OCI-LY7 (cell line): Measurements from ENCODE around the gene ARFGAP3. TPM values are rescaled to one million over a fixed set of nuclear protein-coding genes. Genes with fewer than 3 reads are reported as not detected.

ENCODE experiments used
- BruUV-seq: library from RNA; stranded (reverse); fragments of 400-500 nt; replicated peaks from 2 replicates; lab custom pipeline; 2021; lab: Mats Ljungman, UMichigan
- CTCF ChIA-PET: fragments of 300-600 bp; sonication (Branson Sonifier 250); formaldehyde crosslinking; loops from one replicate; lab custom pipeline; 2022; ENCODE audit warnings: antibody characterized with exemption; ENCODE audit not compliant: unreplicated experiment; lab: Charles Lee
- POLR2A ChIA-PET: fragments of 300-600 bp; sonication (Branson Sonifier 250); formaldehyde crosslinking; loops from one replicate; lab custom pipeline; 2022; ENCODE audit warnings: antibody characterized with exemption; lab: Charles Lee
- DNase-seq: peaks from one replicate; pipeline ENCODE4 v3.0.0-alpha.2; 2015; ENCODE audit warnings: low spot score
- H2AFZ ChIP-seq: fragments of 200-600 bp; sonication (generic), shearing (Covaris generic); 2 replicates; pipeline ENCODE4 v1.6.1; 2014; ENCODE audit warnings: mild to moderate bottlenecking, antibody characterized with exemption, low read length, moderate library complexity
- H3K27ac ChIP-seq: fragments of 200-600 bp; sonication (generic); 2 replicates; pipeline ENCODE4 v1.5.1; 2014; ENCODE audit warnings: mixed run types, low read depth, mild to moderate bottlenecking, moderate library complexity, low read length, inconsistent platforms; ENCODE audit not compliant: poor library complexity, severe bottlenecking
- H3K36me3 ChIP-seq: fragments of 200-600 bp; sonication (generic); 2 replicates; pipeline ENCODE4 v1.6.1; 2014; ENCODE audit warnings: mild to moderate bottlenecking, antibody characterized with exemption, low read length, moderate library complexity, mixed read lengths; ENCODE audit not compliant: insufficient read depth
- H3K4me1 ChIP-seq: fragments of 200-600 bp; sonication (generic); 2 replicates; pipeline ENCODE4 v1.5.1; 2014; ENCODE audit warnings: mild to moderate bottlenecking, low read length; ENCODE audit not compliant: insufficient read depth, poor library complexity, severe bottlenecking
- H3K4me2 ChIP-seq: fragments of 200-600 bp; sonication (generic); 2 replicates; pipeline ENCODE4 v1.6.1; 2014; ENCODE audit warnings: mild to moderate bottlenecking, low read length
- H3K4me3 ChIP-seq: fragments of 200-600 bp; sonication (generic); 2 replicates; pipeline ENCODE4 v1.5.1; 2014; ENCODE audit warnings: mild to moderate bottlenecking, low read depth, low read length; ENCODE audit not compliant: poor library complexity, severe bottlenecking
- H3K79me2 ChIP-seq: fragments of 200-600 bp; sonication (generic); 2 replicates; pipeline ENCODE4 v1.6.1; 2016; ENCODE audit warnings: low read depth, mild to moderate bottlenecking, low read length, moderate library complexity, mixed read lengths; ENCODE audit not compliant: insufficient read depth
- H3K9me2 ChIP-seq: fragments of 200-600 bp; sonication (generic); 2 replicates; pipeline ENCODE4 v1.6.1; 2016; ENCODE audit warnings: mild to moderate bottlenecking, low read length, mixed read lengths; ENCODE audit not compliant: insufficient read depth
- H3K9me3 ChIP-seq: fragments of 200-600 bp; sonication (generic); 2 replicates; pipeline ENCODE4 v1.6.1; 2014; ENCODE audit warnings: mild to moderate bottlenecking, mixed run types, low read length, mixed read lengths
- H4K20me1 ChIP-seq: fragments of 200-600 bp; sonication (generic); 2 replicates; pipeline ENCODE4 v1.6.1; 2014; ENCODE audit warnings: mild to moderate bottlenecking, antibody characterized with exemption, low read length, moderate library complexity, mixed read lengths; ENCODE audit not compliant: insufficient read depth
- EZH2phosphoT487 ChIP-seq: fragments of 200-600 bp; sonication (generic); IDR thresholded peaks from 2 replicates; pipeline ENCODE4 v1.6.1; 2018; ENCODE audit warnings: low read depth, borderline replicate concordance, mild to moderate bottlenecking, mixed run types, antibody characterized with exemption, low read length, moderate library complexity, mixed read lengths
- intact Hi-C: fragments of 100-400 bp; cut with micrococcal nuclease; formaldehyde crosslinking; loops from one replicate; pipeline ENCODE4 v1.10.0; 2022; ENCODE audit not compliant: unreplicated experiment
- total RNA-seq, 2 experiments: library from RNA; depleted of rRNA in 1 of 2; stranded (reverse); fragments of >200 nt in 1 of 2; shearing (Covaris generic) in 1 of 2; gene quantifications; 2 replicates each; pipeline ENCODE4 v1.2.3, GENCODE V29; 2014 to 2022
- TF ChIP-seq, protein P1 (sequence below): fragments of 200-600 bp; sonication (generic); conservative IDR thresholded peaks from 2 replicates; pipeline ENCODE4 v1.5.1; 2014; ENCODE audit warnings: mild to moderate bottlenecking, antibody characterized with exemption, low read length, moderate library complexity, mixed read lengths

ARFGAP3 gene
- total RNA-seq, 2 experiments from 2014 or later = 24.2 to 47.0 TPM

DNA sequence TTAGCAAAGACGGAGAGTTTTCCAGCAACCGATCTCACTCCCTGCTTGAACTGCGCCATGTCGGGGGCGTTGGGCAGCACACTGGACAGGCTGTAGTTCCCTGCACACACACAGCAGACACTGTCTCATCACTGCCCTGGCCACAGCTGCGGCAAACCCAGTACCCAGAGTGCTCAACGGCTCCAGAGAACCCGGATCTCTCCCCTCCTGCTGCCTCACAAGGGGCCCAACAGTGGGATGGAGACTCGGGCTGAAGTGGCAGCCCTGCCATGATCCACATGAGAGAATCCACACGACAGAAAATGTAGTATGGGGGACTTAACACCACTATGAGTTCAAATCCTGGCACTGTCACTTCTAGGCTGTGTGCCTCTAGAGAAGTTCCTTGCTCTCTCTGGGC lies 58.0 kb downstream of the ARFGAP3 start:
- DNase-seq = no peak
- Histone ChIP-seq H3K79me2 (no peaks in the 10 kb centered on the region), H3K4me1 (no peaks in the 10 kb centered on the region), H3K4me2 (no peak overlapping the region), H3K27ac (no peak overlapping the region), H3K9me2 (no peaks in the 10 kb centered on the region), H3K4me3 (no peak overlapping the region), H2AFZ (no peak overlapping the region), H4K20me1 (no peaks in the 10 kb centered on the region), H3K9me3 (no peaks in the 10 kb centered on the region), H3K36me3 (no peaks in the 10 kb centered on the region)
- intact Hi-C loops = no loop called here
- BruUV-seq = no TSS peak
- TF ChIP-seq EZH2phosphoT487 = no peak
- TF ChIP-seq, protein P1, sequence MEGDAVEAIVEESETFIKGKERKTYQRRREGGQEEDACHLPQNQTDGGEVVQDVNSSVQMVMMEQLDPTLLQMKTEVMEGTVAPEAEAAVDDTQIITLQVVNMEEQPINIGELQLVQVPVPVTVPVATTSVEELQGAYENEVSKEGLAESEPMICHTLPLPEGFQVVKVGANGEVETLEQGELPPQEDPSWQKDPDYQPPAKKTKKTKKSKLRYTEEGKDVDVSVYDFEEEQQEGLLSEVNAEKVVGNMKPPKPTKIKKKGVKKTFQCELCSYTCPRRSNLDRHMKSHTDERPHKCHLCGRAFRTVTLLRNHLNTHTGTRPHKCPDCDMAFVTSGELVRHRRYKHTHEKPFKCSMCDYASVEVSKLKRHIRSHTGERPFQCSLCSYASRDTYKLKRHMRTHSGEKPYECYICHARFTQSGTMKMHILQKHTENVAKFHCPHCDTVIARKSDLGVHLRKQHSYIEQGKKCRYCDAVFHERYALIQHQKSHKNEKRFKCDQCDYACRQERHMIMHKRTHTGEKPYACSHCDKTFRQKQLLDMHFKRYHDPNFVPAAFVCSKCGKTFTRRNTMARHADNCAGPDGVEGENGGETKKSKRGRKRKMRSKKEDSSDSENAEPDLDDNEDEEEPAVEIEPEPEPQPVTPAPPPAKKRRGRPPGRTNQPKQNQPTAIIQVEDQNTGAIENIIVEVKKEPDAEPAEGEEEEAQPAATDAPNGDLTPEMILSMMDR = no peak
- CTCF ChIA-PET = no interaction called here
- POLR2A ChIA-PET = no interaction called here

DNA sequence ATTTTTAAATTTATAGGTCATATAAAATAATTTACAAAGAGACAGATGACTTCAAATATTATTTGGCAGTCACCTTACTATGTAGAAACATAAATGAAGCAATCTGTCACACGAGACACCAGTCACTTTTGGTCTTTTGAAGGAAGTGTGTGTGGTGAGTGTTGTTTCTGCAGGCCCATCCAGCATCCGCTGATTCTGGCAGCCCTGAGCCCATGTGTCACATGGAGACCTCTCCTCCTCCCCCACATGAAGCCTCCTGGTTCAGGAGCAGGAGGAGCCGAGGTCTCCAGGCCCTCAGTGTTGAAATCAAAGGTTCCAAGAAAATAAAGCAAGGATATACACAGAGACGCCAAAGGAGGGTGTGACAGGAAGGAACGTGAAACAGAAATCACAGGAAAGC lies 60.1 kb downstream of the ARFGAP3 start:
- Histone ChIP-seq H3K9me2 (no peaks in the 10 kb centered on the region), H3K27ac (no peak overlapping the region), H4K20me1 (no peaks in the 10 kb centered on the region), H3K4me1 (no peaks in the 10 kb centered on the region), H3K79me2 (no peaks in the 10 kb centered on the region), H3K4me3 (no peak overlapping the region), H3K9me3 (no peaks in the 10 kb centered on the region), H3K36me3 (no peaks in the 10 kb centered on the region), H2AFZ (no peak overlapping the region), H3K4me2 (no peak overlapping the region)
- no peak for DNase-seq
- BruUV-seq = no TSS peak
- intact Hi-C loops = no loop called here
- no peak for TF ChIP-seq EZH2phosphoT487
- TF ChIP-seq, protein P1 = no peak
- POLR2A ChIA-PET = no interaction called here
- CTCF ChIA-PET = no interaction called here

DNA sequence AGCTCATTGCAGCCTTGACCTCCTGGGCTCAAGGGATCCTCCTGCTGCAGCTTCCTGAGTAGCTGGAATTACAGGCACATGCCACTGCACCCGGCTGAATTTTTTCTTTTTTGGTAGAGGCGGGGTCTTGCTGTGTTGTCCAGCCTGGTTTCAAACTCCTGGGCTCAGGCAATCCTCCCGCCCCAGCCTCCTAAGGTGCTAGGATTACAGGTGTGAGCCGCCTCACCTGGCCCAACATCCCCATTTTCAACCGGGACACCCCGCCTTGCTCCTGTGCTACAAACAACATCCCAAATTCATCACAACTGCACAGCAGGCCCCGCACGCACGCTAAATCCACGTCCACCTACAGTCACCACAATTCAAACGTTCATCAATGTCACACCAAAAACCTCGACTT lies 61.0 kb downstream of the ARFGAP3 start:
- CTCF ChIA-PET = no interaction called here

More for the DNA sequence above, 61.0 kb downstream of the ARFGAP3 start:
- H3K27ac ChIP-seq = no peak overlapping the region
- POLR2A ChIA-PET = interaction anchor here (1.0 kb wide), 1 partner anchor 53 kb away, joined by 3 read pairs; no protein-coding TSS in a partner anchor
- no peak overlapping the region for H3K4me2 ChIP-seq
- no peaks in the 10 kb centered on the region for H3K9me3 ChIP-seq
- TF ChIP-seq, protein P1 = no peak
- TF ChIP-seq EZH2phosphoT487 = no peak
- H3K4me3 ChIP-seq = no peak overlapping the region
- H3K36me3 ChIP-seq = no peaks in the 10 kb centered on the region
- DNase-seq = no peak
- H3K9me2 ChIP-seq = no peaks in the 10 kb centered on the region
- H3K4me1 ChIP-seq = no peaks in the 10 kb centered on the region
- H3K79me2 ChIP-seq = no peaks in the 10 kb centered on the region
- BruUV-seq = no TSS peak
- no peaks in the 10 kb centered on the region for H4K20me1 ChIP-seq
- no peak overlapping the region for H2AFZ ChIP-seq
- intact Hi-C loops = no loop called here
